SK-N-DZ (cell line): ENCODE results near the gene NOSIP.

Source experiments
- DNase-seq: peaks from one replicate; pipeline ENCODE4 v3.0.0-alpha.2; 2015; ENCODE audit warnings: low spot score
- small RNA-seq, 2 experiments: library from RNA; depleted of rRNA; stranded (forward); fragments of <200 nt; gene quantifications; one replicate each; pipeline ENCODE3, GENCODE V24; 2014

NOSIP gene

DNA sequence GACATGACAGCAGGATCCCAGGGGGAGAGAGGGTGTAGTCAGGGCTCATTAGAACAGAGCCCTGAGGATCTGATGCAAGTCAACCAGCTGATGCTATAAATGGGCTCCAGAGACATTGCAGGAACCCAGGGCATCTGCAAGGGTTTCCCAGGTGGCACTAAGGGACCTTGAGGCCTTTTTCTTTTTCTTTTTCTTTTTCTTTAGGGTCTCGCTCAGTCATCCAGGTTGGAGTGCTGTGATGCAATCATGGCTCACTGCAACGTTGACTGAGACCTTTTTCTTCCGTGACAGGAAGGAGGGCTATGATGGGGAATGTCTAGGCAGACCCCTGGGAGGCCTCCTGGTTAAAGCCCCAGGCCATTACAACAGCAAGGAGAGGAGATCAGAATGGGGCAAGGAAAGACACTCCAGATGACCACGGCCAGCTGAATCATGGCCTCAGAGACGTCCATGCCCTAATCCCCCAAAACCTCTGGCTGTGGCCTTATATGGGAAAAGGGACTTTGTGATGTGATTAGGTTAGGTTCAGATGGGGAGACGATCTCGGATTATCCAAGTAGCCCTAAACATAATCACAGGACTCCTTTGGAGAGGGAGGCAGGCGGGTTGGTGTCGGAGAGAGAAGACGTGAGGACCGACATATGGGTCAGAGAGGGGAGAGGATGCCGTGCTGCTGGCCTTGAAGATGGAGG is 72.4 kb downstream of the NOSIP start:
- DNase-seq = no peak

DNA sequence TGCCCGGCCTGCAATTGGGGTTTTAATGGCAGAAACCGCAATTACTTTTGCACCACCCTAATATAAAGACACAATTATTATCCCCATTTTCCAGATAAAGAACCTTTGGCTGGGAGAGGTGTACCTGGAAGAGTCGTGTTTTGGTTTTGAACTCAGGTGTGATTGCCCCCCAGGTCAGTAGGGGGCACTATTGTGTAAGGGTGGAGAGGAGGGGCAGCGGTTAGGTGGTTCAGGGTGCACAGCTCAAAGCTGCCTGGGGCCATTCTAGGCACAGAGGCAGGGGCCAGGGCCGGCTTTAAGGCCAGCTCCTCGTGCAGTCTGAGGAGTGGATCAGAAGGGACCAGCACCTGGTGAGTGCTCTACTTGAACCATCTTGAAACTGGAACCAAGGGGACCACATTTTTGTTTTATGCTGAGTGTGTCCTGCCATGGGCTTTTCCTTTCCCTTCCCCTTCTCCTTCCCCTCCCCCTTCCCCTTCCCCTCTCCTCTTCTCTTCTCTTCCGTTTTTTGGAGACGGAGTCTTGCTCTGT is 73.7 kb downstream of the NOSIP start:
- DNase-seq = peak; percentile 52

Small RNAs within 50 kb of the gene (small RNA-seq; reads per million reads assigned to genes)
- 0 reads per million in 2 experiments for gene RF00019
